ENCODE data around the gene MORN1.

The MORN1 gene

GRCh38 chr1:2273401-2274090 lies 117.8 kb downstream of the MORN1 start:
- no peak for DNase-seq (ENCODE audit: low read depth)

GRCh38 chr1:2272686-2273400 lies 118.5 kb downstream of the MORN1 start:
- no peak for DNase-seq (ENCODE audit: low read depth)

- no peak for DNase-seq (ENCODE audit: low read depth)
Observed at GRCh38 chr1:2271841-2272655, 119.3 kb downstream of the MORN1 start.
